Lung microvascular endothelial cell (primary cell): ENCODE results near the gene DNAJB13. TPM values are rescaled to one million over a fixed set of nuclear protein-coding genes. Genes with fewer than 3 reads are reported as not detected.

Experiments
- DNase-seq, 2 donors: peaks; one replicate each; pipeline versions ENCODE4 v3.0.0 to v3.0.0-alpha.2; 2010; ENCODE audit warnings: low read depth in 2 of 2
- total RNA-seq: library from RNA; depleted of rRNA; stranded (reverse); fragments of >200 nt; gene quantifications from 2 replicates; pipeline ENCODE4 v1.2.1, GENCODE V29; 2014

The DNAJB13 gene
- total RNA-seq, 1 donor from 2014 or later, result not detected

DNA sequence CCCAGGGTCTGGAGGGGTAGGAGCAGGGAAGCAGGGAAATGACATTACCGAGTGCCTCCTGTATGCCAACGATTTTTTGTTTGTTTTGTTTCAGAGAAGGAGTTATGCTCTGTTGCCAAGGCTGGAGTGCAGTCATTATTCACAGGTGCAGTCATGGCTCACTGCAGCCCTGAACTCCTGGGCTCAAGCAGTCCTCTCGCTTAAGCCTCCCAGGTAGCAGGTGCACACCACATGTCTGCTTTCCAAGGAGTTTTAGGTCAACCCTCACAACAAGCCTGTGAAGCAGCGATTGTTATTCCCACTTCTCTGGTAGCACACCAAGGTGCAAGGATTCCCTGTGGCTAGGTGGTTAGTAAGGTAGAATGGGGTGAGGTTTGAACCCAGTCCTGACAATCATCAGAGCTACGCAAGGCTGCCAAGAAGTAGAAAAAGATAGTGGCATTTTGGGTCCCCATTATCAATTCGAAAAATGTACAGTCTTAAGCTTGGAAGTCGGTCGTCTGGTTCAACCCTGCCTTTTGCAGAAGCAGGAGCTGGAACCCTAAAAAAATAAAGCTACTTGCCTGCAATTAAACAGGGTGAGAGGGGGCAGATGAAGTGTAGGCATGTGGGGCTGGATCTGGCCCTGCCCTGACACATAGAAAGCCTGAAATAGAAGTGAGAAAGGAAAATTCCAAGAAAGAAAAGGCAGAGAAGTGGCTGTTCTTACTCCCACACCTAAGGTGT is 48.9 kb downstream of the DNAJB13 start:
- DNase-seq, result no peak

DNA sequence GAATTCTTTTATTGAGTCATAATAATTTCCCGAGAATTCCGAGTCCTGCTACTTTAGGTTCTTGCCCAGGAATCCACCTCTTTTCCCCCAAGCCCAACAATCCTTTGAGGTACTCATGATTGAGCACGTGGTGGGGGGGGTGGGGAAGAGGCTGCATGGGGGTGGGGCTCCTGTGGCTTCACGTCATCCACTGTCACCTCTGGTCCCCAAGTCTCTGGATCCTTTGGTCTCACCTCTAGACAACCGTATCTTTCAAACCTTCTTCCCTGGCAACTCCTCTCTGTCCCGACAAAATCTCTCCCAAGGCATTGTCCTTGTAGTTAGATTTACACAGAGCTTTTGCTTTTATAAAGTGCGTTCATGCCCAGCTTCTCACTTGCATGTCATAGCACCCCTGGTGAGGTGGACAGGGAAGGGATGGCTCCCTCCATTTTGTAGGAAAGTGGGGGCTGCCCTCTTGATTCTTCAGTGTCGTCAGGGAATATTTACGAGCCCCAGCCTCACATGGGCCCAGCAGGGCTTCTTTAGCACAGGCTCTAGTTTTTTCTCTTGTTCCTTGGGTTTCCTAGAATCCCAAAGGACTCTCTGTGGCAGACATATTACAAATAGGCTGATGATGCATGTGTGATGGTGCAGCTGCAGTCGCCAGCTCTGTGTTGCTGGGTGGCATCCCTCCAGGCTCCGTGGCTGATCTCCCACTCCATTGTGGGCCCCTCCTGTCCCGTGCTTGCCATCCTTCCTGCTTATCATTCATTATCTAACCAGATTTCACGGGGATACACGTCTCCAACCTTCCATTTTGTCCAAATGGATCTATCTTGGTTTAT is 49.7 kb downstream of the DNAJB13 start:
- no peak for DNase-seq

DNA sequence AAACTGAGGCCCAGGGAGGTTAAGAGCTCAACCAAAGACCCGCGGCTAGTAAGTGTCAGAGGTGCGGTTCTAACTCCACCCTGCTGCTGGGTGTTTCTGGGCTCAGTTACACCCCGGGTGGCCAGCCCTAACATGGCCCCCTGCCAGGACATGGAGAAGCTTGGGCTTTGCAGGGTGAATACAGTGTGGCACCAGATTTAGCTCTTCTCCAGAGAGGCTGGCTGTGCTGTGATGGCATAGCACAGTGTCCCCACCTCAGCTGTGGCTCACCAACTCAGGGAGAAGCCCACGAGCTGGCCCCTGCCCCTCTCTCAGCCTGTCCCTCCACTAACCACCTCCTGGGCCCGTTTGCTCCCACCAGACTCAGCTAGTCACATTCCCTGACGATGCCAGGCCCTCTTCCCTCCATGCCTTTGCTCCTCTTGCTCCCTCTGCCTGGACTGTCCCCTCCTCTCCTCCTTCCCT is 51.0 kb downstream of the DNAJB13 start:
- DNase-seq, result no peak

DNA sequence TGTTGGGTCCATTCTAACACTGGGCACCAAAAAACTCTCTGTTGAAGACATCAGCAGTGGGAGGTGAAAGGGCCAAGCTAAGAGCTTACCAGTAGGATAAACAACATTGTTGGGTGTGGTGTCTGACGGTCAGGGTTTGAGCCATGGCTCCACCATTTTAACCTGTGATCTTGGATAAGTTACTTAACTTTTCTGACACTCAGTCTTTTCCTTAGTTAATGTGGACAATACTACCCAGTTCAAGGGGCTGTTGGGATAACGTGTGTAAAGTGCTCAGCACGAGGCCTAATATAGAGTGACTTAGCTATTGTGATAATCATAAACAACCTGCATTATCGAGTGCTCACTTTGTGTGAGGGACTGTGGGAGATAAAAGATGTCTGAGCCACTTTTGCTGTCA is 52.0 kb downstream of the DNAJB13 start:
- DNase-seq, result no peak

DNA sequence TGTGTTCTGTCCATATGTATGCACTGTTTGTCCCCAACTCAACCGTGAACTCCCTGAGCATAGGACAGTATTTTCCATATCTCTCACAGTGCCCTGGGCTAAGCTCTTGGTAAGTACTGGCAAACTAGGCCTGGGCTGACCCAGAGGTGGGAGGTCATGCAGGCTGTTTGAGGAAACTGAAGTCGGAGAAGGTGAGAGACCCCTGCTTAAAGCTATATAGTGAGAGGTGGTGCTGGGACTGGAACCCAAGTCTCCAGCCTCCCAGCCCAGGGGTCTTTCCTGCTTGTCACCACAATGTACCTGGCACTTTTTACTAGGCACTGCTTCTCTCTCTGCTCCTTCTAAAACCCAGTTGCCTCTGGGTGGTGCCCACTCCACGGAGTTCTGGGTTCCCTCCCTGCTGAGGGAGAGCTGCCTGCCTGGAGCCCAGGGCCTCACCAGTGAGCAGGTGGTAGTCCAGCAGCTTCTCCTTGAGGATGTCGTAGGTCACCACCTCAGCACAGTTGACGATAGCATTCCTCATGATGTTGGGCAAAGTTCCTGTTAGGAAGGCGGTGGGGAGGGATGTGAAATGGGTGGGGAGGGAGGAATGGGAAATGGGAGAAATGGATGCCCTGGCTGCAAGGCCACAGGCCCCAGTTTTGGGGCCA is 53.3 kb downstream of the DNAJB13 start:
- no peak for DNase-seq

DNA sequence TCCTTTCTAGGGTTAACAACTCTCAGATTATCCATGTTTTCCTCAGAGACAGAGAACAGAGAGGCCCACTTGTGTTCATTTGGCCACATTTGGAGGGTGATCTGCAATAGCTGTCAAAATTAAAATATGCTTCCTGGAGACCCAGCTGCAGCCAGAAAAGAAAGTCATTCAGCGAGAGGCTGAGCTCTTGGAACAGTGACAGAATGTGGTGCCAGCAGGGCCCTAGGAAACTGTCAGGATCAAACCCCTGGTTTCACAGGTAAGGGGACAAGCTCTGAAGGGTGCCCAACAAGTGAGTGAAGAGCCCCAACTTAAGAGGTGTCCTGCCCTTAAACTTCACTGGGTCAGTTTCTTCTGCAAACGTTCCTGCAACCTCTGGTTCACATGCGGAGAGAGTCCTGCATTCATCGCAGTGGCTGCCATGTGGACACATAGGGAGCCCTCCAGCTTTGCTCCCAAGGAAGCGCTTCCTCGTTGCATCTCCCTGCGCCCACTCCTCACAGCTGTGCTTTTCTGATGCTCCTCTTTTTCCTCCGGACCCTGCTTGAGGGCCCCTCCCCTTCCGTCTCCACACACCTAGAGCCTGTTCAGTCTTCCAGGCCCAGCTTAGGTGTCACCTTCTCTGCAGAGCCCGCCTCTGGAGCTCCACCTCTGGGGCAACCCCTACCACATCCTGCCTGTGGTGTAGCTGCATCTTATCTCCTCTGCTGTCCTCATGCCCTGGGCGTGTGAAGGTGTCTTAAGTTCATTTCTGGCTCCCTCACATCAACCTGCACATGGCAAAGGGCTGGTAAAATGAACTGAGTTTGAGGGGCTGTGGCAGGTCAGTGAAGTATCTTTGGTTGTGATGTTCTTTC is 54.2 kb downstream of the DNAJB13 start:
- DNase-seq, result no peak

DNA sequence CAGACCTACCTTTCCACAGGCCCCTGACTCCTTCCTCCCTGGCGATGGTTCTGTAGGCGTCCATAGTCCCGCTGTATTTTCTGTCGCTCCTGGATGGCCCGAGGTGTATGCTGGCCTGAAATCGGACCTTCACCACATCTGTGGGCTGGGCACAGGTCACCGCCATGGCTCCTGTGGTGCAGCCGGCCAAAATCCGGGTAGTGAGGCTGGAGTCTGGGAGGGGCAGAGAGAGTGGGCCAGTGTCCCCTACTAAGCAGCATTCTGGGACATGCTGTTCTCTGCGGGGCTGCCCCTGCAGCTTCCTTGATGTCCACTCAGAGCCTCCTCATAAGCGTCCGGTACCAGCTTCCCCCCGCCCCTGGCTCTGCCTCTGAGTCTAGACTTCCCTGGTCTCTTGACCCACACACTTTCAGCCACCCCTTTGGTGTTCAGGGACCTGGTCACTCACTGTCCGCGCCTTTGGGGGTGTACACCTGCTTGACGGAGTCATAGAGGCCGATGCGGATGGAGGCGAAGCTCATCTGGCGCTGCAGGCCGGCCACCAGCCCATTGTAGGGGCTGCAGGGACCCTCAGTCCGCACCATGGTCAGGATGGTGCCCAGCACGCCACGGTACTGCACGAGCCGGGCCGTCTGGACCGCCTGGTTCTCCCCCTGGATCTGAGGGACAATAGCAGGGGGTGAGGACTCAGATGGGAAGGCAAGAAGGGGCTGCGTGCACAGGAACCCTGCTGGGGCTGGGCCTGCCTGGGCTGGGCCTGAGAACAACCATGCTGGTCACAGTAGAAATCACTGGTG is 55.1 kb downstream of the DNAJB13 start:
- no peak for DNase-seq

DNA sequence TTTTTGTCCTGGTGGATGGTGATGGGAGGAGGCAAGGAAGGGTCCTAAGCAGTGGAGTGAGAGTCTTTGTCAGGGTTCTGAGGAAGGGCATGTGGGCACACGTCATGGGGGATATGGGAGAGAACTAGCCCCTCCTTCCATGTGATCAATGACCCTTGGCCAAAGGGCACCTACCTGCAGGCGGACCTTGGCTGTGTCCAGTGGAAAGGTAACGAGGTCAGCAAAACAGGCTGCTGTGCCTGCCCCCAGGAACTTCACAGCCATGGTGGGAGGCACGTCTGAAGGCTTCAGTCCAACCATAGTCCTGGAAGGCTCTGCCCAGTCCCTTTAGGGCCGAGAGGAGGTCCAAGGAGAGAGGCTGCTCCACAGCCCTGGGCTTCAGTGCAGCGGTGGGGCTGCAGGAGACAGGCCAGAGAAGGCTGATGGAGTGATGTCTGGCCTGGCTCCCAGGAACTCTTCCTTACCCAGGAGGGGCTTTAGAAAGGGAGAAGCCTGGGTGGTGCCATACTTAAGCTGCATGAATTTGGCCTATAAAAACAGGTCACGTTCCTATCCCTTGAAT is 56.0 kb downstream of the DNAJB13 start:
- DNase-seq, result no peak

DNA sequence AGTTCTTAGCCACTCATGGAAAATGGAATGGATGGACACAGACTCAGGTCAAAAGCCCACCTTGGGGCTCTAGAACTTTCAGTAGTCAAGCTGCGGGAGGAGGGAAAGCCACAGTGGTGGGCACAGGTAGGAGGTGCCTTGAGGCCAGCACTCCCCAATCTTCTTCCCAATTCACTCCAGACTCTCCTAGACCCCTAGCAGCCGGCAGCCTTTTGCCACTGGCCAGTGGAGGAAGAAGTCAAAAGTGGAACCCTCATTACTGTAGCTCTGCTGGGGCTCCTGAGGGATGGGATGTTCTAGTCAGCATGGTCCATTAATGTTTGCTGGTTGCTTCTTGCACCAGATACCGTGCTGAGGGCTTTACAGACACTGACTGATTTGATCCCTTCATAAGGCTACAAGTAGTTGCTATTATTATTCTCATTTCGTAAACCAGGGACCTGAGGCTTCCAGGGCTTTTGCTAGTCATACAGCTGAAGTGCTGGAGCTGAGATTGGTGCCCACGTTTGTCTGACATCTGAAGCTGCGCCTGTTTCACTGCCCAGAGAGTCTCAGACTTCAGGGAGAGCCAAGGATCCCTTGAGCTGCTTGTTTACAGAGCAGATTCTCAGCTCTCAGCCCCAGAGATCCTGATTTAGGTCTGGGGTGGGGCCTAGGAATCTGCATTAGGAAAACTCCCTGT is 57.0 kb downstream of the DNAJB13 start:
- no peak for DNase-seq

DNA sequence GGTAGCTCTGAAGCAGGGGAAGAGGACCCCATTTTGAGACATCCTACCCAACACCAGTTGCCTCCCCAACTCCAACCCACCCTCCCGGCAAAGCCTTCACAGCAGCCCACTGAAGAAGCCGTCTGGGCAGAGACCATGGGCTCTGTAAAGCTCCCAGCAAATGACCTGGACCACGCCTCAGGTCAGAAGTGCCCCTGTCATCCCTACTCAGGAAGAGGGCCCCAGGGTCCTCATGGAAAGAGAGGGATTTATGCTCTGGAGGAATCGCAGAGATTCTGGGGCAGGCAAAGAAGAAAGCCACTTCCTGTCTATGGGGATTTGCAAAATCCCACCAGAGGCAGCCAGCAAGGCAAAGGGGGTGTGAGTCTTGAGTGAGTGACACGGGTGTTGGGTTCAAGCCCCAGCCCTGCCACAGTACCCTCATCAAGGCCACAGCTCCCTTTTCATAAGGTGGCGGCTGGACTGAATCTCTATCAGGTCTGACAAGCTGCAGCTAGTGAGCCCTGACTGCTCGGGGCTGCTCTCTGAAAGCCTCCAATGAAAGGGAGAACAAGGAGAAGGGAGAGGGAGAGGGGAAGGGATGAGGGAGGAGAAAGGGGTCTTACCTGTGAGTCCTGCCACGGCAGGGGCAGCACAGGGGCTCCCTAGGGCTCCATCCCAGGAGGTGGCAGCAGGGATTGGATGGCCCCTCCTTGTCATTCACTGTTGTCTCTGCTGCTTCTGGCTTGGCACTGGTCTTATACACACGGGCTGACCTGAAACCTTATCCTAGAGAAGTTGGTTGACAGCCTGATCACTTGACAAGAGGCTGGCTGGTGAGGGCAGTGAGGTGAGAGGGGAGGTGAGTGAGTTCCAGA is 57.8 kb downstream of the DNAJB13 start, which contains the start of gene UCP3:
Gene UCP3 (minus strand): TSS at position 713 of the 857 bp plus-strand sequence. CDS start 2,043 bp downstream, outside the sequence.
- DNase-seq, result no peak

DNA sequence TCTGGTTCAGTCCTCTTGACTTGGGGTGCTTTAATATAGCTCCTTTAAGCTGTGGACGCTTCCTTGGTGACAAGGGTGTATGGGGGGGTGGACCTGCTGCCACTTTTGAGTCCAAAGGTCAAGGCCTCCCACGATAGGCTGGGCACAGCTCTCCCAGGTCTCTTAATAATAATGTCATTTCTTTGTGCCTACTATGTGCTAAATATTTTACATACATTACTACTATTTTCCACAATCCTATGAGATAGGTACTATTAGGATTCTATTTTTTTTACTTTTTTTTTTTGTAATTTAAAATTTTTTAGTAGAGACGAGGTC is 58.4 kb downstream of the DNAJB13 start:
- DNase-seq, result no peak

DNA sequence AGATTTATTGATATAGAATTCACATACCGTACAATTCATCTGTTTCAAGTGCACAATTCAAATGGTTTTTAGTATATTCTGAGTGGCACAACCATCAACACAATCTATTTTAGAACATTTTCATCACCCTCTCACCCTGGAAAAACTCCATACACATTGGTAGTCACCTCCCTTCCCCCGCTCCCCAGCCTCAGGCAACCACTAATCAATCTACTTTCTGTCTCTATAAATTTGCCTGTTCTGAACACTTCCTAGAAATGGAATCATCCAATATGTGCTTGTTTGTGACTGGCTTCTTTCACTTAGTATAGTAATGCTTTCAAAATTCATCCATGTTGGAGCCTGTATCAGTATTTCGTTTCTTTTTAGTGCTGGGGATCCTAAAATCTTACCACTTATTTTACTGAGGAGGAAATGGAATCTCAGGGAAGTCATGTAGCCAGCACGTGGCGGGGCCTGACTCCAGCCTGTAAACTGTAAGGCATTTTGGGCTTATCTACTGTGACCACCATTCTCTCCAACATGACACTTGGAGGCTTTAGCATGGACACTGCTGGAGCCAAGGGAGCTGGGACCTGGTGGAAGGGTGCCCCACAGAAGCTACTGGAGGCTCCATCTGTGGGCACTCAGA is 59.0 kb downstream of the DNAJB13 start:
- no peak for DNase-seq

DNA sequence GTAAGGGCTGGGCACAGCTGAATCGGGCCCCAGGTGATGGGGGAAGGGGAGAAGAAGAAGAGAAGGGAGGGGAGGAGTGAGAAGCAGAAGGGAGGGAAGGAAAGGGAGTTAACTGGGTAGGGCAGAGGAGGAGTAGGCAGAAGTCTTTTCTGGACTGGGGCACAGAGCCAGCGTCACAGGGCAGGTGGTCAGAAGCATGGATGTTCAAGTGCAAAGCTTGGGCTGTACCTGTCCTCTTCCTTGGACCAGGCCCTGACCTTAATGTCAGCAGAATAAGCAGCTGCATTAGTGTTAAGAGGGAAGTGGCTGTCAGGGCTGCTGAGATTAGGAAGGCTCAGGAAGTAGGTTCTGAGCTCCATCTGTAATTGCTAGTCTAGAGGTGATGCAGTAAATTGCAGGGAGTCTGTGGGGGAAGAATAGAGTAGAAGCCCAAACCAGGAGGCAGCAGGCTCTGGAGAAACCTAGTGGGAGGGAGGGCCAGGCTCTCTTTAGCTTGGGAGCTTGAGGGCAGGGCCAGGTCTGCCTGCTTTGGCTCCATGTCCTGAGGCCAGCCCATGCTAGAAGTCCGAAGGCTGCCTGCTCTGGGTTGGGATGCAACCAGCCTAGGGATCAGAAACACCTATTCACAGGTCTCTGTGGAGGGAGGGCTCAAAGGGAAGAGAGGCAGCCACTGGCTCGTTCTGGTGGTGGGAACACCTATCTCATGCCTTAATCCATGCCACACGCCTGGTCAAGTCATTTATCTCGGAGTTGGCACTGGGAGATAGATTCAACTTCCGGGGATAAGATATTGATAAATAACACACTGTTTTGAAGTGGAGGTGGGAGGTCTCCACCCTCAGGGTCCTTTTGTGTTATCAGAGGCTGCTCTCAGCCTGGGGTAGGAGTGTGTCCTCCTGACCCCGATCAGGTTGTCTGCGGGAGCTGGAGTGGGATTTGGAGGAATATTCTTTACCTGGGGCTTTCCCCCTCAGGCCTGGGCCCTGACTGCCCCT is 59.8 kb downstream of the DNAJB13 start:
- DNase-seq, result no peak

DNA sequence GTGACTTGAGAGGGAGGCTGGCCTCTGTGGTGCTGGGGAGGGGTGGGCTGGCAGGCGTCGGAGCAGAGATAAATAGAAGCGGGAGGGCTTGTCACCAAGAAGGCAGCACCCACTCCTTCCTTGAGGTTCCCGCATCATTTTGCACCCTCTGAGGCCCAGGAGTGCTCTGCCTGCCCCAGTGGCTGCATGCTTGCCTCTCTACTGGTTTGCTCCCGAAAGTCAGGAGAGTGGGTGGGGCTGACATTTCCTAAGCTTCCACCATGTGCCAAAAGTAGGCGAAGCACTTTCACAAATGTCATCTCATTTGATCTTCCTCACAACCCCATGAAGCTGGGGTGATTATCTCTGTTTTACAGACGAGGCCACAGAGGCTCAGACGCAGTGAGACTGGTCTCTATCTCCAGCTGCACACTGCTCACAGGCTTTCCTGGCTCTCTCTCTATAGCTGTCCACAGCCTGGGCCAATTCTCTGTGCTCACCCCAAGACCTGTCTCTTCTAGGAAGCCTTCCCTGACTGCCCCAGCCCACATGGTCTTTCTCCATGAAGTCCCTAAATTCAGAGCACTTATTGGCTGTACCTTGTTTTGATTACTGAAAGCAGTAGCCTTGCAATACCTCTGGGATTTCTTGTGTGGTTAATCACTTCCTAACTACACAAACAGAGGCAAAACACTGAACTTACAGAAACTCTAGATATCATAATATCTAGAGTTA is 60.7 kb downstream of the DNAJB13 start:
- peak in 1 of 2 donors; percentile 46 for DNase-seq

DNA sequence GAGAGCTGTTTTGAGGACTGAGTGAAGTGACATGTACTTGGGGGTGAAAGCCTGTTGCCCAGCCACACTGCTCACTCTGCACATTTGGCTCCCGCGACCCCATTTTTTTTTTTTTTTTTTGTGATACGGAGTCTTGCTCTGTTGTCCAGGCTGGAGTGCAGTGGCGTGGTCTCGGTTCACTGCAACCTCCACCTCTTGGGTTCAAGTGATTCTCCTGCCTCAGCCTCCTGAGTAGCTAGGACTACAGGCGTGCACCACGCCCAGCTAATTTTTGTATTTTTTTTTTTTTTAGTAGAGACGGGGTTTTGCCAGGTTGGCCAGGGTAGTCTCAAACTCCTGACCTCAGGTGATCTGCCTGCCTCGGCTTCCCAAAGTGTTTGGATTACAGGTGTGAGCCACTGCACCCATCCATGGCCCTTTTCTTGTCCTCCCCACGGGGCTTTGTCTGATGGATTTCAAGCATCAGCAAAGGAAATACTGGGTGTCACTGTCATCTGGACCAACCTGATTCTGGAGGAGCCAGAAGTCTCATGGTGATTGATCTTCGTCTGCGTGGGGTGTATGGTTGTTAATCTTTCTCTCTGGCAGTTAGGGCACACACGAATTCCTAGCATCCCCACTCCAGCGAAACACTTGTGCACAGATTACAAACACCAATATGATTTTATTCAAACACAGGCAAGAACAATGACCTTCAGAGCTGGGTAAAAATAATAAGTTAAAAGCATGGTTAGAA is 61.4 kb downstream of the DNAJB13 start:
- no peak for DNase-seq

DNA sequence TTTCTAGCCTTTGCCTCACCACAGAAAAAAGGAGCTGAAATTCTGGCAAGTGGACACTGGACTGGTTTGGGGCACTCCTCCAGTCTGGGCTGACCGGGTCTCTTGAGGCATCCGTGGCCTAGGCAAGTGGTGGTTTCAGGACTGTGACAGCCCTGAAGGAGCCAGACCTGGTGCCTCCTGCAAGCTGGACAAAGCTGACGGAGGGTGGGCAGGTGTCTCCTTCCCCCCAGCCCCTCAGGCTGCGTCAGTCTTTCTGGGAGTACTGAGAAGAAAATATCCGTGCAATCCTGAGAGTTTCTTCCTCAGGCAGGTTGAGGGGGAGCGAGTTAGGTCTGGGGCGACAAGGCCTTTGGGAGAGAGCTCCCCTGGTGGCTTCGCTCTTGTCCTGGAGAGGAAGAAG is 62.3 kb downstream of the DNAJB13 start:
- no peak for DNase-seq
